HepG2 (cell line): ENCODE results near the gene GMPPA. TPM values are rescaled to one million over a fixed set of nuclear protein-coding genes. Genes with fewer than 3 reads are reported as not detected.
A peak's percentile ranks its signal among the peaks of the same experiment; 100 is the strongest.

Experiments
- CTCF ChIP-seq: sonication (generic); formaldehyde crosslinking; IDR thresholded peaks from 2 replicates; pipeline ENCODE4 v1.5.0; 2020; ENCODE audit warnings: mild to moderate bottlenecking, missing genetic modification reagents, moderate library complexity
- GABPB1 ChIP-seq: IDR thresholded peaks from 2 replicates; pipeline ENCODE4 v1.6.1; 2016; ENCODE audit warnings: mild to moderate bottlenecking, missing genetic modification reagents, moderate library complexity, missing compliant biosample characterization
- GPBP1L1 ChIP-seq: sonication (generic); formaldehyde crosslinking; IDR thresholded peaks from 2 replicates; pipeline ENCODE4 v1.5.0; 2020; ENCODE audit warnings: mild to moderate bottlenecking, missing genetic modification reagents
- HMGA1 ChIP-seq: sonication (generic); formaldehyde crosslinking; conservative IDR thresholded peaks from 2 replicates; pipeline ENCODE4 v1.4.0; 2020; ENCODE audit warnings: missing genetic modification reagents
- MAFF ChIP-seq: IDR thresholded peaks from 2 replicates; pipeline ENCODE4 v1.6.1; 2011; ENCODE audit warnings: low read depth, low read length, improper control_type of control experiment
- NR1H2 ChIP-seq: sonication (generic); formaldehyde crosslinking; IDR thresholded peaks from 2 replicates; pipeline ENCODE4 v1.8.1; 2022; ENCODE audit warnings: low read depth, missing genetic modification reagents, borderline replicate concordance
- RXRA ChIP-seq: sonication (generic); formaldehyde crosslinking; IDR thresholded peaks from 2 replicates; pipeline ENCODE4 v1.5.1; 2020; ENCODE audit warnings: missing genetic modification reagents
- SALL1 ChIP-seq: sonication (generic); formaldehyde crosslinking; IDR thresholded peaks from 2 replicates; pipeline ENCODE4 v1.8.0; 2022; ENCODE audit warnings: mild to moderate bottlenecking, missing genetic modification reagents
- SATB2 ChIP-seq: sonication (generic); formaldehyde crosslinking; IDR thresholded peaks from 2 replicates; pipeline ENCODE4 v1.5.0; 2020; ENCODE audit warnings: missing genetic modification reagents
- SMC3 ChIP-seq: IDR thresholded peaks from 2 replicates; pipeline ENCODE4 v1.6.1; 2011; ENCODE audit warnings: low read length, improper control_type of control experiment
- TIGD3 ChIP-seq: sonication (generic); formaldehyde crosslinking; IDR thresholded peaks from 2 replicates; pipeline ENCODE4 v1.5.1; 2020; ENCODE audit warnings: mild to moderate bottlenecking, missing genetic modification reagents, borderline replicate concordance
- UBTF ChIP-seq: sonication (generic); formaldehyde crosslinking; IDR thresholded peaks from 2 replicates; pipeline ENCODE4 v1.4.0; 2020; ENCODE audit warnings: mild to moderate bottlenecking, missing genetic modification reagents
- XRCC5 ChIP-seq: fragments of 200-400 bp; formaldehyde crosslinking; optimal IDR thresholded peaks from 2 replicates; pipeline ENCODE3; 2017; ENCODE audit warnings: mild to moderate bottlenecking, low read length
- ZFY ChIP-seq: sonication (generic); formaldehyde crosslinking; IDR thresholded peaks from 2 replicates; pipeline ENCODE4 v1.4.0; 2020; ENCODE audit warnings: missing genetic modification reagents
- ZNF274 ChIP-seq: sonication (generic); formaldehyde crosslinking; IDR thresholded peaks from 2 replicates; pipeline ENCODE4 v1.5.1; 2020; ENCODE audit warnings: mild to moderate bottlenecking, missing genetic modification reagents
- ZNF609 ChIP-seq: sonication (generic); formaldehyde crosslinking; IDR thresholded peaks from 2 replicates; pipeline ENCODE4 v1.4.0; 2020; ENCODE audit warnings: mild to moderate bottlenecking, missing genetic modification reagents, borderline replicate concordance
- ZSCAN25 ChIP-seq: sonication (generic); formaldehyde crosslinking; IDR thresholded peaks from 2 replicates; pipeline ENCODE4 v1.8.0; 2022; ENCODE audit warnings: mild to moderate bottlenecking, missing genetic modification reagents
- polyA plus RNA-seq, 8 experiments: library from polyadenylated mRNA; depleted of rRNA in 3 of 8; stranded (reverse) in 7 of 8; unstranded in 1 of 8; fragments of >200 nt; fragmentation: Illumina TruSeq in 4 of 8; extraction: Trizol in 4 of 8; gene quantifications; 2 replicates each; pipeline versions ENCODE4 v1.2.1 to v1.2.3, GENCODE V29; 2011 to 2016; ENCODE audit warnings: low read depth in 4 of 8, missing spikeins in 1 of 8, mixed read lengths in 1 of 8; ENCODE audit not compliant: insufficient read depth in 1 of 8
- total RNA-seq, 5 experiments: library from RNA; depleted of rRNA; stranded (reverse); fragments of >200 nt; fragmentation: Illumina TruSeq; extraction: Trizol; gene quantifications; 2 replicates each; pipeline ENCODE4 v1.2.3, GENCODE V29; 2016; ENCODE audit warnings: low read depth in 1 of 5

Gene GMPPA
- total and polyA plus RNA-seq, 2 of the 13 experiments (the other 11 are each of a cell fraction or from before 2014, with no cell fraction given): 81.1 to 106 TPM

GRCh38 chr2:219459460-219460311 is 39.0 kb upstream of the GMPPA start (continued):
- TF ChIP-seq NR1H2 (CRISPR knock-in tag): no peak
- TF ChIP-seq TIGD3 (CRISPR knock-in tag): no peak
- TF ChIP-seq XRCC5: peak; percentile 88
- no peak for TF ChIP-seq ZNF609 (CRISPR knock-in tag)
- TF ChIP-seq CTCF (CRISPR knock-in tag): peak; percentile 91
- no peak for TF ChIP-seq GPBP1L1
- no peak for TF ChIP-seq RXRA (CRISPR knock-in tag)
- TF ChIP-seq SMC3: peak; percentile 78
- no peak for TF ChIP-seq ZSCAN25 (CRISPR knock-in tag)
- TF ChIP-seq SATB2 (CRISPR knock-in tag): no peak
- TF ChIP-seq UBTF: peak; percentile 54
- TF ChIP-seq ZNF274 (CRISPR knock-in tag): peak; percentile 53; the same call in 1 of the 2 replicates
- peak; percentile 69 for TF ChIP-seq GABPB1 (CRISPR knock-in tag)
- TF ChIP-seq HMGA1 (CRISPR knock-in tag): no peak
- no peak for TF ChIP-seq ZFY (CRISPR knock-in tag)
- TF ChIP-seq MAFF: no peak
- 0 out of 2 replicates have a peak, but pooled peaks have one; percentile 39 for TF ChIP-seq SALL1
